ENCODE data around the gene TIAM2.

TIAM2 gene

GRCh38 chr6:154995254-154996015 is at the start of gene TIAM2:
Gene TIAM2, plus strand, starts transcription at chr6:154995315. Its CDS starts 133,909 bp downstream, at chr6:155129224.
- TF ChIP-seq CTCF (IDR thresholded peaks at IDR 0.05; ENCODE audit: control insufficient read depth, extremely low read depth, insufficient read depth): no peak
- no peak within 1 kb of the TSS for H3K4me3 ChIP-seq (ENCODE audit: low read depth, low read length)
- DNase-seq (ENCODE audit: low read depth): no peak

GRCh38 chr6:154950979-154951344 is 44.2 kb upstream of the TIAM2 start:
- DNase-seq (ENCODE audit: low read depth): no peak
- TF ChIP-seq CTCF (IDR thresholded peaks at IDR 0.05; ENCODE audit: control insufficient read depth, extremely low read depth, insufficient read depth): no peak
- H3K4me3 ChIP-seq (ENCODE audit: low read depth, low read length): no peak overlapping the region

- TF ChIP-seq CTCF (IDR thresholded peaks at IDR 0.05; ENCODE audit: control insufficient read depth, extremely low read depth, insufficient read depth): no peak
- DNase-seq (ENCODE audit: low read depth): no peak
- no peak overlapping the region for H3K4me3 ChIP-seq (ENCODE audit: low read depth, low read length)
Measured at GRCh38 chr6:154951345-154952200, 43.5 kb upstream of the TIAM2 start.

- TF ChIP-seq CTCF (IDR thresholded peaks at IDR 0.05; ENCODE audit: control insufficient read depth, extremely low read depth, insufficient read depth): no peak
- no peak overlapping the region for H3K4me3 ChIP-seq (ENCODE audit: low read depth, low read length)
- no peak for DNase-seq (ENCODE audit: low read depth)
Measured at GRCh38 chr6:154953644-154954043, 41.5 kb upstream of the TIAM2 start.

- DNase-seq (ENCODE audit: low read depth): no peak
- no peak overlapping the region for H3K4me3 ChIP-seq (ENCODE audit: low read depth, low read length)
- TF ChIP-seq CTCF (IDR thresholded peaks at IDR 0.05; ENCODE audit: control insufficient read depth, extremely low read depth, insufficient read depth): no peak
Measured at GRCh38 chr6:154954347-154954746, 40.8 kb upstream of the TIAM2 start.

GRCh38 chr6:154956771-154957522 is 38.2 kb upstream of the TIAM2 start:
- H3K4me3 ChIP-seq (ENCODE audit: low read depth, low read length): no peak overlapping the region
- no peak for TF ChIP-seq CTCF (IDR thresholded peaks at IDR 0.05; ENCODE audit: control insufficient read depth, extremely low read depth, insufficient read depth)
- no peak for DNase-seq (ENCODE audit: low read depth)
